Transverse colon (tissue), 4 donors: ENCODE data around the gene QPCT. TPM values are rescaled to one million over a fixed set of nuclear protein-coding genes. Genes with fewer than 3 reads are reported as not detected.

Experiments used
- DNase-seq: peaks from one replicate; pipeline ENCODE4 v3.0.0-alpha.2; 2019
- H3K27ac ChIP-seq, 4 donors: fragments of 200-600 bp; sonication (generic); 2 replicates each; pipeline ENCODE4 v1.5.1; 2016 to 2018; ENCODE audit warnings: inconsistent platforms in 4 of 4
- H3K27me3 ChIP-seq: fragments of 200-600 bp; sonication (generic); 2 replicates; pipeline ENCODE4 v1.5.1; 2017; ENCODE audit warnings: inconsistent platforms
- H3K36me3 ChIP-seq, 4 donors: fragments of 200-600 bp; sonication (generic); 2 replicates each; pipeline ENCODE4 v1.5.1; 2017 to 2019; ENCODE audit warnings: inconsistent platforms in 4 of 4
- H3K4me1 ChIP-seq, 4 donors: fragments of 200-600 bp; sonication (generic); 2 replicates each; pipeline ENCODE4 v1.5.1; 2017 to 2020; ENCODE audit warnings: inconsistent platforms in 4 of 4
- H3K4me3 ChIP-seq, 4 donors: fragments of 200-600 bp; sonication (generic); 1 replicate in 1 of 4; 2 replicates in 3 of 4; pipeline versions ENCODE4 v1.5.1 to v1.6.1; 2017 to 2019; ENCODE audit warnings: inconsistent platforms in 4 of 4
- H3K9me3 ChIP-seq, 2 donors: fragments of 200-600 bp; sonication (generic); 2 replicates each; pipeline ENCODE4 v1.5.1; 2017 to 2019; ENCODE audit warnings: inconsistent platforms in 2 of 2
- CTCF ChIP-seq, 5 experiments: fragments of 200-600 bp in 3 of 5; fragments of 450-650 bp in 2 of 5; sonication (generic) in 3 of 5; IDR thresholded peaks; 1 replicate in 2 of 5; 2 replicates in 3 of 5; pipeline ENCODE4 v1.5.1; 2016 to 2017; ENCODE audit warnings: antibody characterized with exemption in 5 of 5, inconsistent platforms in 3 of 5, mild to moderate bottlenecking in 2 of 5, moderate library complexity in 1 of 5
- EP300 ChIP-seq: sonication (generic); formaldehyde crosslinking; IDR thresholded peaks from one replicate; pipeline ENCODE4 v1.6.1; 2017; ENCODE audit warnings: antibody characterized with exemption, low read depth
- POLR2A ChIP-seq: fragments of 450-650 bp; IDR thresholded peaks from one replicate; pipeline ENCODE4 v1.6.1; 2016; ENCODE audit warnings: antibody characterized with exemption, mild to moderate bottlenecking, moderate library complexity
- POLR2AphosphoS5 ChIP-seq, 3 donors: sonication (generic); formaldehyde crosslinking; IDR thresholded peaks; one replicate each; pipeline ENCODE4 v1.6.1; 2016; ENCODE audit warnings: antibody characterized with exemption in 3 of 3
- WGBS, 2 donors: methylation state at CpG; one replicate each; pipeline ENCODE4 v1.1.5; 2018; ENCODE audit warnings: low coverage in 1 of 2; 5-methylcytosine and 5-hydroxymethylcytosine counted together
- in situ Hi-C, 4 donors: fragments of 200-750 bp; cut with MboI; loops; one replicate each; pipeline versions ENCODE4 v1.15.0 to v1.15.1; 2017; ENCODE audit warnings: low sequenced_read_pairs in 3 of 4, low pct_ligation_motif_present in 1 of 4, low pct_unique_long_range_greater_than_20kb in 1 of 4
- intact Hi-C: fragments of 100-400 bp; cut with DNase I; formaldehyde crosslinking; loops from one replicate; pipeline ENCODE4 v1.15.1; 2023; ENCODE audit warnings: low total_unique reads
- total RNA-seq, 4 donors: library from RNA; depleted of rRNA; stranded (reverse); fragments of >200 nt; gene quantifications; one replicate each; pipeline ENCODE4 v1.1.0, GENCODE V29; 2016

The QPCT gene
- total RNA-seq, 4 donors from 2014 or later = 1.6 to 34.4 (median 14.3) TPM

GRCh38 chr2:37414470-37414949 is 70.1 kb downstream of the QPCT start:
- Histone ChIP-seq H3K36me3 (no peaks in the 10 kb centered on the region), H3K27me3 (no peaks in the 10 kb centered on the region), H3K9me3 (no peaks in the 10 kb centered on the region), H3K4me3 (no peak overlapping the region), H3K27ac (peak overlapping the region in 3 of 4 donors; percentile 34 to 46 (median 43)), H3K4me1 (peaks cover 0 to 10% (median 2%) of the 10 kb centered on the region in 4 donors)
- in situ Hi-C loops = loop anchor here in 2 of 4 donors (5.0 to 25.0 kb wide), 5 partner anchors 130 to 418 kb away; partner anchors contain the start of gene CDC42EP3 (in 2 of the 2)
- TF ChIP-seq POLR2AphosphoS5 (IDR thresholded peaks at IDR 0.05) (no peak), EP300 (no peak), CTCF (IDR thresholded peaks at IDR 0.05) (peak; percentile 76 to 98 (median 83))
- intact Hi-C loops = loop anchor here (5.0 kb wide), 2 partner anchors 418 to 463 kb away; no protein-coding TSS in a partner anchor
- no peak for DNase-seq
- WGBS, 2 donors = 24 to 30% methylated on average over 8 of the region's 8 CpGs

- DNase-seq = no peak
- Histone ChIP-seq H3K27ac (peak overlapping the region in 1 of 4 donors; percentile 43), H3K4me1 (peaks cover 0 to 10% (median 2%) of the 10 kb centered on the region in 4 donors), H3K4me3 (no peak overlapping the region), H3K9me3 (no peaks in the 10 kb centered on the region), H3K27me3 (no peaks in the 10 kb centered on the region), H3K36me3 (no peaks in the 10 kb centered on the region)
- TF ChIP-seq CTCF (IDR thresholded peaks at IDR 0.05) = no peak
- in situ Hi-C loops = loop anchor here in 3 of 4 donors (5.0 to 25.0 kb wide), 5 partner anchors 130 to 417 kb away; partner anchors contain the start of gene CDC42EP3 (in 2 of the 3)
- WGBS, 2 donors = 94 to 100% methylated on average over 2 to 7 of the region's 7 CpGs
- intact Hi-C loops = no loop called here
Observed at GRCh38 chr2:37415128-37415820, 70.8 kb downstream of the QPCT start.

- no peak for DNase-seq
- H3K4me3 ChIP-seq = no peak overlapping the region
- in situ Hi-C loops (loop anchor here in 3 of 4 donors (5.0 to 25.0 kb wide), 5 partner anchors 127 to 415 kb away; partner anchors contain the start of gene CDC42EP3 (in 2 of the 3)), intact Hi-C loops (no loop called here)
- H3K36me3 ChIP-seq = no peaks in the 10 kb centered on the region
- 56% methylated on average over 4 of the region's 4 CpGs; no CpG with 5 or more reads in 1 of the 2 donors for WGBS, 2 donors
- peaks cover 0 to 10% (median 2%) of the 10 kb centered on the region in 4 donors for H3K4me1 ChIP-seq
- H3K9me3 ChIP-seq = no peaks in the 10 kb centered on the region
- H3K27ac ChIP-seq = no peak overlapping the region
- TF ChIP-seq EP300 = no peak
- TF ChIP-seq POLR2A = no peak
- TF ChIP-seq POLR2AphosphoS5 (IDR thresholded peaks at IDR 0.05) = no peak
- TF ChIP-seq CTCF (IDR thresholded peaks at IDR 0.05) = no peak
- no peaks in the 10 kb centered on the region for H3K27me3 ChIP-seq
Observed at GRCh38 chr2:37417321-37417720, 72.9 kb downstream of the QPCT start.

- intact Hi-C loops = no loop called here
- Histone ChIP-seq H3K36me3 (no peaks in the 10 kb centered on the region), H3K4me3 (no peak overlapping the region), H3K4me1 (peaks cover 0 to 10% (median 2%) of the 10 kb centered on the region in 4 donors), H3K27me3 (no peaks in the 10 kb centered on the region), H3K9me3 (no peaks in the 10 kb centered on the region), H3K27ac (no peak overlapping the region)
- no peak for TF ChIP-seq CTCF (IDR thresholded peaks at IDR 0.05)
- no peak for TF ChIP-seq EP300
- no peak for TF ChIP-seq POLR2A
- no peak for TF ChIP-seq POLR2AphosphoS5 (IDR thresholded peaks at IDR 0.05)
- in situ Hi-C loops = loop anchor here in 3 of 4 donors (5.0 to 25.0 kb wide), 5 partner anchors 126 to 413 kb away; partner anchors contain the start of gene CDC42EP3 (in 2 of the 3)
- DNase-seq = no peak
- 86 to 87% methylated on average over 6 of the region's 6 CpGs for WGBS, 2 donors
Observed at GRCh38 chr2:37418956-37419355, 74.5 kb downstream of the QPCT start.
